IPS-15b (cell line): ENCODE results near the gene RANBP10.

Source experiments
- H3K27me3 ChIP-seq: one replicate; pipeline ENCODE4 v1.6.1; 2013; ENCODE audit warnings: low read length; ENCODE audit not compliant: control insufficient read depth, insufficient read depth
- H3K36me3 ChIP-seq: one replicate; pipeline ENCODE4 v1.6.1; 2013; ENCODE audit warnings: low read length; ENCODE audit not compliant: control insufficient read depth, insufficient read depth
- H3K4me1 ChIP-seq: one replicate; pipeline ENCODE4 v1.6.1; 2013; ENCODE audit warnings: mild to moderate bottlenecking, low read length; ENCODE audit not compliant: control insufficient read depth, insufficient read depth
- H3K4me3 ChIP-seq: one replicate; pipeline ENCODE4 v1.5.1; 2013; ENCODE audit warnings: low read depth, low read length
- H3K9ac ChIP-seq: one replicate; pipeline ENCODE4 v1.6.1; 2013; ENCODE audit warnings: low read depth, mild to moderate bottlenecking, low read length
- H3K9me3 ChIP-seq: one replicate; pipeline ENCODE4 v1.6.1; 2013; ENCODE audit warnings: mild to moderate bottlenecking, low read length; ENCODE audit not compliant: control insufficient read depth, insufficient read depth

RANBP10 gene

DNA sequence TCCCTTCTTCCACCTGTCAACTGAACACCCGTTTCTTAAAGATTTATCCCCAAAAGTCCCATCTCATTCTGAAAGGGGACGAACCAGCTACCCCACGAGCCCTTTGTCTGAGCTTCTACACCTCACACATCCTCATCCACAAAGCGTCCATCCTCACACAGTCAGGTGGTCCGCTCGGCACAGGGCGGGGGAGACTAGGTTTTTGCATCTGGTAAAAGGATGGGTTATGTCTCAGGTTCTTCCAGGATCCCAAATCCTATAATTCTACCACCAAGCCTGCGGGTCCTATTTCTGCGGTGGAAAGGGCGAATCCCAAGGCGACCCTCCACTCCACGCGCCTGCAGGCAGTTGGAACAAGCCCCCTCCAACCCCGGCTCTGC lies 87.7 kb downstream of the RANBP10 start:
- H3K4me3 ChIP-seq: peak overlapping the region; percentile 98
- H3K9ac ChIP-seq: peak overlapping the region; percentile 79

DNA sequence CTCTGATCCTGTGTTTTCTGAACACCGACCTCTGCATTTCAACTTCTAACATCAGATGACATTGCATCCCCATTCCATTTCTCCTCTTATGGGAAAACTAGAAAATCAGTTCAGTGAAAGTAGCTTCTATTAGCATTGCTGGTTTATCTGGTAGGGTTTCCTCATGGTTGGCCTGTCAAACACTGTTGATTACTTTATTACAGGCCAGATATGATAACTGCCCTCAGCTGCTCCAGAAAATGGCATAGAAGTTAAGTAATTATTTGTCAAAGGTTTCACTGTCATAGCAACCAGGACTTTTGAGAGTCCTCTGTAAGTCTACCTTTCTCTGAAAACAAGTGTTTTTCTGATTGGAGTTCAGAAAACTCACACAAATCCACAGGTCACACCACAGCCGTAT lies 90.3 kb downstream of the RANBP10 start:
- no peaks in the 10 kb centered on the region for H3K36me3 ChIP-seq
- H3K27me3 ChIP-seq: no peaks in the 10 kb centered on the region
- no peaks in the 10 kb centered on the region for H3K9me3 ChIP-seq
- no peak overlapping the region for H3K4me3 ChIP-seq
- peaks cover 14% of the 10 kb centered on the region for H3K4me1 ChIP-seq
- no peak overlapping the region for H3K9ac ChIP-seq

More for the DNA sequence above, 87.7 kb downstream of the RANBP10 start:
- Histone ChIP-seq H3K36me3 (no peaks in the 10 kb centered on the region), H3K4me1 (peaks cover 12% of the 10 kb centered on the region), H3K9me3 (no peaks in the 10 kb centered on the region), H3K27me3 (no peaks in the 10 kb centered on the region)

DNA sequence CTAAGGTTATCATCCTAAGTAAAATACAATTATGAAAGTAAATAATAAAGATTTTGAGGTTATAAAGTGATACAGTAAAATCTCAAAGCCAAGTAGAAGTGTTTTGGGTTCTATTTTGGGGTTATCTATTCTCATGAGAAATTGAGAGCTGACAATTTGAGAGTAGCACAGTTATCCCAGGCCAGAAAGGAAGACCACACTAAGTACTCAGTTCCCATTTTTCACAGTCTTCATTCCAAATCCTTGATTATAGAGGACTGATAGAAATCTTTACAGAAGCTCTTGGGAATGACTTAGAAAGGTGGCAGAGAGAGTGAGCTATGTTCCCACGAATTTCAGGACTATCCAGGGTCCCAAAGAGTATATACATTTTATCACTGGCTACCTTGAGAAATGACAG lies 91.8 kb downstream of the RANBP10 start:
- H3K4me1 ChIP-seq: peaks cover 11% of the 10 kb centered on the region
- no peak overlapping the region for H3K4me3 ChIP-seq
- no peaks in the 10 kb centered on the region for H3K27me3 ChIP-seq
- H3K9me3 ChIP-seq: no peaks in the 10 kb centered on the region
- no peaks in the 10 kb centered on the region for H3K36me3 ChIP-seq
- no peak overlapping the region for H3K9ac ChIP-seq

DNA sequence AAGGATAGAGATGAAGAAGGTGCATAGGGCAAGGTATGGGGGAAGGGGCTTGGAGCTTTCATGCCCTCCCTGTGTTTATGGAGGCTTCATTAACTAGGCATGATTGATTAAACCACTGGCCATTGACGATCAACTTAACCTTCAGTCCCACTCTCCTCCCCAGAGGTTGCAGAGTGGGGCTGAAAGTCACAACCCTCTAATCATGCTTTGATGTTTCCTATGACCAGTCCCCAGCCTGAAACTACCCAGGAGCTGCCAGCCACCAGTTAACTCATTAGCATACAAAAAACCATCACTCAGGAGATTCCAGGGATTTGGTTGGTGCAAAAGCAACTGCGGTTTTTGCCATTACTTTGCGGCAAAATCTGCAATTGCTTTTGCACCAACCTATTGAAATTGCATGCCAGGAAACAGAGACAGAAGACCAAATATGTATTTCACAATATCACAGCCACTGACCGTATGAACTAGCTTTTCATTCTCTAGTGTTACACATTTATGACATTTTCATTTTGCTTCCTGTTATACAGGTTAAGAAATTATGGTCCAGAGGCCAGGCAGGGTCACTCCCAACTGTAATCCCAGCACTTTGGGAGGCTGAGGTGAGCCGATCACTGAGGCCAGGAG lies 92.6 kb downstream of the RANBP10 start:
- Histone ChIP-seq H3K9me3 (no peaks in the 10 kb centered on the region), H3K4me1 (peaks cover 14% of the 10 kb centered on the region), H3K9ac (no peak overlapping the region), H3K27me3 (no peaks in the 10 kb centered on the region), H3K36me3 (no peaks in the 10 kb centered on the region), H3K4me3 (no peak overlapping the region)

DNA sequence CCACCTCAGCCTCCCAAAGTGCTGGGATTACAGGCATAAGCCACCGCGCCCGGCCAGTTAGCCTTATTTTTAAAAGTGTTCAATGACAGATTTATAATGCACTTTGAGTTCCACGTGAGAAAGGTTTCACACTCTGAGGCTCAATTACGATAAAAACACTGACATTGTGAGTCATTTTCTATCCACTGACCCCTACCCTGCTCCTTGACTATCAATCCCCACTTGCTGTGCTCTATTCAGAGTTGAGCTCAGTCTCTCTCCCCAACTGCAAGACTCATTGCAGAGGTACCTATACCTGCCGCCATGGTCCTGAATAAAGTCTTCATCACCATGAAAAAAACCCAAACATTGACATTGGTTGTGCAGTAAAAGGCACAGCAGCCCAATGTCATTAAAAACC lies 95.8 kb downstream of the RANBP10 start:
- H3K36me3 ChIP-seq: no peaks in the 10 kb centered on the region
- no peak overlapping the region for H3K9ac ChIP-seq
- H3K4me1 ChIP-seq: peaks cover 6% of the 10 kb centered on the region
- no peaks in the 10 kb centered on the region for H3K27me3 ChIP-seq
- no peaks in the 10 kb centered on the region for H3K9me3 ChIP-seq
- no peak overlapping the region for H3K4me3 ChIP-seq

DNA sequence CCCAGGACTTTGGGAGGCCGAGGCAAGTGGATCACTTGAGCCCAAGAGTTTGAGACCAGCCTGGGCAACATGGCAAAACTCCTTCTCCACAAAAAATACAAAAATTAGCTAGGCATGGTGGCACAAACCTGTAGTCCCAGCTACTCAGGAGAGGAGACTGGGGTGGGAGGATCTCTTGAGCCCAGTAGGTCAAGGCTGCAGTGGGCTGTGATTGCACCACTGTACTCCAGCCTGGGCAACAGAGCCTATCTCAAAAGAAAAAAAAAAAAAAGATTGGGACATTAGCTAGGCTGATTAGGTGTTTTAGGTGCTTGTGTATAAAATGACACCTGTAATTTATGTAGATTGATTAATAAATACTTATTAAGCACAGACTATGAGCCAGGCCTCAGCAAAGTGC lies 97.3 kb downstream of the RANBP10 start:
- H3K9ac ChIP-seq: no peak overlapping the region
- no peaks in the 10 kb centered on the region for H3K27me3 ChIP-seq
- no peak overlapping the region for H3K4me3 ChIP-seq
- no peaks in the 10 kb centered on the region for H3K36me3 ChIP-seq
- H3K4me1 ChIP-seq: peaks cover 6% of the 10 kb centered on the region
- H3K9me3 ChIP-seq: no peaks in the 10 kb centered on the region

DNA sequence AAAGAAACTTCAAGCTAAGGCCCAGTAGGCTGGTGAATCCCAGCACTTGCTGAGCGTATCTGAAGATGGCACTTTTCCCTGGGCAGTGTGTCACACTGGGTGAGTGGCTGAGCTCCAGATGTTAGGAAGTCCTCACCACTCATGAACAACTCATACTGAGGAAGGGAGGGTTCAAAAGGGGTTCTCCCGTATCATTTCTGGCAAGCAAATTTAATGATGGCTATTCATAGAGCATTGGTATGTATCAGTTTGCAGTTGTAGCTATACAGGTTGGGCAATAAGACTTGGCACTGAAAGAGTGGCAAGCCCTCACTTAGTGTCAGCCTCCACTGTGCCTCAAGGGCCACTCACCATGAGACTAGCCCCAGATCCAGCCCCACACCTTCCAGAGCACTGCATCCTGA lies 98.0 kb downstream of the RANBP10 start:
- Histone ChIP-seq H3K4me3 (no peak overlapping the region), H3K27me3 (no peaks in the 10 kb centered on the region), H3K9me3 (no peaks in the 10 kb centered on the region), H3K4me1 (peaks cover 4% of the 10 kb centered on the region), H3K9ac (no peak overlapping the region), H3K36me3 (no peaks in the 10 kb centered on the region)

DNA sequence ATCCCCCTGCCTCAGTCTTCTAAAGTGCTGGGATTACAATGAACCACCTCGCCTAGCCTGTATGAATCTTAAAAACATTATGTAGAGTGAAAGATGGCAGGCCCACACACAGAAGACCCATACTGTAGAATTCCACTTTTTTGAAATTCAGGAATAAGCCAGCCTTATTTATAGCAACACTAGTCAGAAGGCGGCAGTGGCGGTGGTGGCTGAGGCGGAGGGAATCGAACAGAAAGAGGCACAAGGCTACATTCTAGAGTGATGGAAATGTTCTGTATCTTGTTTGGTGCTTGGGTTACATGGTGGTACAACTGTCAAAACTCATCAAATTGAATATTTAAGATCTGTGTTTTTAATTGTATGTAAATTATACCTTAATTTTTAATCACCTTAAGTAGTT lies 98.6 kb downstream of the RANBP10 start:
- Histone ChIP-seq H3K36me3 (no peaks in the 10 kb centered on the region), H3K4me3 (no peak overlapping the region), H3K9me3 (no peaks in the 10 kb centered on the region), H3K4me1 (peaks cover 4% of the 10 kb centered on the region), H3K9ac (no peak overlapping the region), H3K27me3 (no peaks in the 10 kb centered on the region)

DNA sequence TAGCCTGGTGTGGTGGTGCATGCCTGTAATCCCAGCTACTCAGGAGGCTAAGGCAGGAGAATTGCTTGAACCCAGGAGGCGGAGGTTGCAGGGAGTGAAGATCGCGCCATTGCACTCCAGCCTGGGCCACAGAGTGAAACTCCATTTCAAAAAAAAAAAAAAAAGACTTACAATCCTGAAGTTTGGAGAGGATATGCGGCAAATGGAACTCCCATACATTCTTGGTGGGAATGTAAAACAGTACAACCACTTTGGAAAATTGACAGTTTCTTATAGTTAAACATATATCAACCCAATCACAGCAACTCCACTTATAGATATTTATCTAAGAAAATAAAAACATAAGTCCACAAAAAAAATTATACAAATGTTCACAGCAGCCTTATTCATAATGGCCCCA lies 99.2 kb downstream of the RANBP10 start:
- Histone ChIP-seq H3K9ac (no peak overlapping the region), H3K9me3 (no peaks in the 10 kb centered on the region), H3K4me3 (no peak overlapping the region), H3K4me1 (peaks cover 4% of the 10 kb centered on the region), H3K36me3 (no peaks in the 10 kb centered on the region), H3K27me3 (no peaks in the 10 kb centered on the region)

DNA sequence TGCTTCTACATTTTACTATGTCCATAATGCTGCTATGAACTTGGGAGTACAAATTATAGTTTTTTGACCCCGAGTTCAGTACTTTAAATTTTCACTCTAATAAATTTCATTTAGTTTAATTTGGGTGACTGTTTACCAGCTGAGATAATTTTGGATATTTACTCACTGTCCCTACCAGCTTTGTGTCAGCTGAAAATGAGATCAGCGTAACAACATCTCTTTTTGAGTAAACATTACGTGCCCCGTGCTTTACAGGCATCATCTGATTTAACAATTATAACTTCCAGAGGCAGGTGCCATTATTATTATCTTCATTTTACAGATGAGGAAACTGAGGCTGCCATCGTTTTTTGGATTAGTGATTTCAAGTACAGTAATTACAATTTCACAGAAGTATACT lies 102.2 kb downstream of the RANBP10 start:
- Histone ChIP-seq H3K27me3 (no peaks in the 10 kb centered on the region), H3K9me3 (no peaks in the 10 kb centered on the region), H3K4me3 (no peak overlapping the region), H3K9ac (no peak overlapping the region), H3K4me1 (peaks cover 3% of the 10 kb centered on the region), H3K36me3 (no peaks in the 10 kb centered on the region)

DNA sequence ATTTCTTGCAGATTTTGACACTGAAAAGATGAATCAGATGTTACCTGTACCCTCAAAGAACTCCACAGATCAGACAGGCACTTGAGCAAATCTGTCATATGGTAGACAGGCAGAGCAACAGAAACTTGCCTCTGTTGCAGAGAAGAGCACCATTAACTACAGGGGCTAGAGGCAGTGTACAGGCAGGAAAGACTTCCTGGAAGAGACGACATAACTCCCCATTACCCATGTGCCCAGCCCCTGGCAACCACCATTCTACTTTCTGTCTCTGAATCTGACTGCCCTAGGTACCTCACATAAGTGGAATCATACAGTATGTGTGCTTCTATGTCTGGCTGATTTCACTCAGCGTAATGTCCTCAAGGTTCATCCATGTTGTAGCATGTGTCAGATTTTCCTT lies 102.7 kb downstream of the RANBP10 start:
- Histone ChIP-seq H3K4me1 (peaks cover 2% of the 10 kb centered on the region), H3K4me3 (no peak overlapping the region), H3K9me3 (no peaks in the 10 kb centered on the region), H3K27me3 (no peaks in the 10 kb centered on the region), H3K36me3 (no peaks in the 10 kb centered on the region), H3K9ac (no peak overlapping the region)

DNA sequence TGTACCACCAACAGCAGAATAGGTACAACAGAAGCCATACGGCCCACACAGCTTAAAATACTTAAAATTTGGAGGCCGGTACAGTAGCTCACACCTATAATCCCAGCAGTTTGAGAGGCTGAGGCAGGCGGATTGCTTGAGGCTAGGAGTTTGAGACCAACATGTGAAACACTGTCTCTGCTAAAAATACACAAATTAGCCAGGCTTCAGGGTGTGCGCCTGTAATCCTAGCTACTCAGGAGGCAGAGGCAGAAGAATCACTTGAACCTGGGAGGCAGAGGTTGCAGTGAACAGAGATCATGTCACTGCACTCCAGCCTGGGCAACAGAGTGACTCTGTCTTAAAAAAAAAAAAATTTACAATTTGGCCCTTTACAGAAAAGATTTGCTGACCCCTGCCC lies 104.2 kb downstream of the RANBP10 start:
- no peak overlapping the region for H3K9ac ChIP-seq
- no peaks in the 10 kb centered on the region for H3K9me3 ChIP-seq
- no peaks in the 10 kb centered on the region for H3K36me3 ChIP-seq
- H3K4me1 ChIP-seq: peaks cover 2% of the 10 kb centered on the region
- H3K4me3 ChIP-seq: no peak overlapping the region
- no peaks in the 10 kb centered on the region for H3K27me3 ChIP-seq
